Measurements from ENCODE around the gene CAPN13.

GRCh38 chr2:30803281-30803680 is 4.0 kb downstream of the CAPN13 start:
- TF ChIP-seq CTCF (IDR thresholded peaks at IDR 0.05; ENCODE audit: low read depth, low read length, missing input control) (no peak), MAX (IDR thresholded peaks at IDR 0.05) (no peak), ATF3 (IDR thresholded peaks at IDR 0.05) (no peak), FOXA2 (IDR thresholded peaks at IDR 0.05) (no peak), TAF1 (conservative IDR thresholded peaks at IDR 0.05) (no peak), GABPA (IDR thresholded peaks at IDR 0.05 in 1 of 2, conservative IDR thresholded peaks at IDR 0.05 in 1 of 2) (no peak), SP1 (IDR thresholded peaks at IDR 0.05) (no peak), YY1 (IDR thresholded peaks at IDR 0.05) (no peak), FOXA1 (IDR thresholded peaks at IDR 0.05) (no peak), REST (IDR thresholded peaks at IDR 0.05) (no peak), RXRA (IDR thresholded peaks at IDR 0.05) (no peak), JUND (IDR thresholded peaks at IDR 0.05) (no peak), HNF4G (IDR thresholded peaks at IDR 0.05) (no peak)
